Measurements from ENCODE around the gene MYB. TPM values are rescaled to one million over a fixed set of nuclear protein-coding genes. Genes with fewer than 3 reads are reported as not detected.

The MYB gene
- total RNA-seq, 1 experiment from 2014 or later, result 8.3 TPM

DNA sequence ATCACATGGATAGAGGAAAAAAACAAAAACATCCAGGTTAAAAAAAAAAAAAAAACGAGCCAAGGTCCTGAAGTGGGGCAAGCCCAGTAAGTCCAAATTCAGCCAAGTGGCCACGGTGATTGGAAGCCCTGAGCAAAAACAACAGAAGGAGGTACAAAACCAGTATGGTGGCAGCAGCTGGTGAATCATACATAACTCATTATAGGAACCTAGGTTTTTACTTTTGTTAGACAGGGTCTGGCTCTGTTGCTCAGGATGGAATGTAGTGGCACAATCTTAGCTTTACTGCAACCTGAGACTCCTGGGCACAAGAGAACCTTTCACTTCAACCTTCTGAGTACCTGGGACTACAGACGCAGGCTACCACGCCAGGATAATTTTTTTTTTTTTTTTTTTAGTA is 22.7 kb upstream of the MYB start:
- BruUV-seq (replicated peaks), result no TSS peak
- TF ChIP-seq EZH2 (IDR thresholded peaks at IDR 0.05; ENCODE audit: borderline replicate concordance, low read depth, low read length, poor library complexity, severe bottlenecking), result no peak
- TF ChIP-seq, protein P1, sequence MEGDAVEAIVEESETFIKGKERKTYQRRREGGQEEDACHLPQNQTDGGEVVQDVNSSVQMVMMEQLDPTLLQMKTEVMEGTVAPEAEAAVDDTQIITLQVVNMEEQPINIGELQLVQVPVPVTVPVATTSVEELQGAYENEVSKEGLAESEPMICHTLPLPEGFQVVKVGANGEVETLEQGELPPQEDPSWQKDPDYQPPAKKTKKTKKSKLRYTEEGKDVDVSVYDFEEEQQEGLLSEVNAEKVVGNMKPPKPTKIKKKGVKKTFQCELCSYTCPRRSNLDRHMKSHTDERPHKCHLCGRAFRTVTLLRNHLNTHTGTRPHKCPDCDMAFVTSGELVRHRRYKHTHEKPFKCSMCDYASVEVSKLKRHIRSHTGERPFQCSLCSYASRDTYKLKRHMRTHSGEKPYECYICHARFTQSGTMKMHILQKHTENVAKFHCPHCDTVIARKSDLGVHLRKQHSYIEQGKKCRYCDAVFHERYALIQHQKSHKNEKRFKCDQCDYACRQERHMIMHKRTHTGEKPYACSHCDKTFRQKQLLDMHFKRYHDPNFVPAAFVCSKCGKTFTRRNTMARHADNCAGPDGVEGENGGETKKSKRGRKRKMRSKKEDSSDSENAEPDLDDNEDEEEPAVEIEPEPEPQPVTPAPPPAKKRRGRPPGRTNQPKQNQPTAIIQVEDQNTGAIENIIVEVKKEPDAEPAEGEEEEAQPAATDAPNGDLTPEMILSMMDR (conservative IDR thresholded peaks at IDR 0.05; ENCODE audit: low read depth, low read length), result no peak
- no peaks in the 10 kb centered on the region for H3K9me3 ChIP-seq (ENCODE audit: low read depth, low read length, poor library complexity, severe bottlenecking)
- H3K4me1 ChIP-seq (ENCODE audit: insufficient read depth, low read length, poor library complexity, severe bottlenecking), result no peaks in the 10 kb centered on the region
- DNase-seq (ENCODE audit: low spot score), result no peak
- H3K27ac ChIP-seq (ENCODE audit: low read depth, low read length, poor library complexity, severe bottlenecking), result no peak overlapping the region
- CTCF ChIA-PET, result no interaction called here
- no peaks in the 10 kb centered on the region for H3K27me3 ChIP-seq (replicated peaks; ENCODE audit: insufficient read depth, low read depth, low read length, poor library complexity)
- H3K4me3 ChIP-seq (ENCODE audit: low read depth, low read length, poor library complexity, severe bottlenecking), result no peak overlapping the region
- POLR2A ChIA-PET (ENCODE audit: low non-redundant PET), result no interaction called here
- intact Hi-C loops (cut with micrococcal nuclease; ENCODE audit: unreplicated experiment), result no loop called here
- no peaks in the 10 kb centered on the region for H3K36me3 ChIP-seq (ENCODE audit: insufficient read depth, low read length, poor library complexity, severe bottlenecking)

DNA sequence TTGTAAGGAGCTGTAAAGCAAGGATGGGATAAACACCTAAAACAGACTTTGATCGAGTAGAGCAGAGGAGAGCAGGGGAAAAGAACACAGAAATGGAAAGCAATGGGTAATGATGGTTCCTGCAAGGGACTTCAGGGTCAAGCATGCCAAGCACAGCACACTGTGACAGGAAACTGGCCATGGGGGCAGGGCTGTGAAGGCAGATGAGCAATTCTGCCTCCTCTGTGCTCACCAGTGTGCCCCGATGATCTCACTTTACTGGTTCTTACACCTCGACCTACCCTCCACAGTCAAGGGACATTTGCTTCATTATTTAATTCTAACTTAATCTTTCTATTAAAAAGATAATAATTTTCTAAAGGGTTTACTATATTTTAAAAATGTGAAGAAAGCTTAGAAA is 21.6 kb upstream of the MYB start:
- ChIA-PET POLR2A (ENCODE audit: low non-redundant PET) (no interaction called here), CTCF (no interaction called here)
- DNase-seq (ENCODE audit: low spot score), result no peak
- BruUV-seq (replicated peaks), result no TSS peak
- H3K4me3 ChIP-seq (ENCODE audit: low read depth, low read length, poor library complexity, severe bottlenecking), result no peak overlapping the region
- H3K36me3 ChIP-seq (ENCODE audit: insufficient read depth, low read length, poor library complexity, severe bottlenecking), result no peaks in the 10 kb centered on the region
- no peaks in the 10 kb centered on the region for H3K4me1 ChIP-seq (ENCODE audit: insufficient read depth, low read length, poor library complexity, severe bottlenecking)
- no peaks in the 10 kb centered on the region for H3K9me3 ChIP-seq (ENCODE audit: low read depth, low read length, poor library complexity, severe bottlenecking)
- TF ChIP-seq EZH2 (IDR thresholded peaks at IDR 0.05; ENCODE audit: borderline replicate concordance, low read depth, low read length, poor library complexity, severe bottlenecking), result no peak
- TF ChIP-seq, protein P1 (conservative IDR thresholded peaks at IDR 0.05; ENCODE audit: low read depth, low read length), result no peak
- no peak overlapping the region for H3K27ac ChIP-seq (ENCODE audit: low read depth, low read length, poor library complexity, severe bottlenecking)
- no peaks in the 10 kb centered on the region for H3K27me3 ChIP-seq (replicated peaks; ENCODE audit: insufficient read depth, low read depth, low read length, poor library complexity)
- intact Hi-C loops (cut with micrococcal nuclease; ENCODE audit: unreplicated experiment), result no loop called here

DNA sequence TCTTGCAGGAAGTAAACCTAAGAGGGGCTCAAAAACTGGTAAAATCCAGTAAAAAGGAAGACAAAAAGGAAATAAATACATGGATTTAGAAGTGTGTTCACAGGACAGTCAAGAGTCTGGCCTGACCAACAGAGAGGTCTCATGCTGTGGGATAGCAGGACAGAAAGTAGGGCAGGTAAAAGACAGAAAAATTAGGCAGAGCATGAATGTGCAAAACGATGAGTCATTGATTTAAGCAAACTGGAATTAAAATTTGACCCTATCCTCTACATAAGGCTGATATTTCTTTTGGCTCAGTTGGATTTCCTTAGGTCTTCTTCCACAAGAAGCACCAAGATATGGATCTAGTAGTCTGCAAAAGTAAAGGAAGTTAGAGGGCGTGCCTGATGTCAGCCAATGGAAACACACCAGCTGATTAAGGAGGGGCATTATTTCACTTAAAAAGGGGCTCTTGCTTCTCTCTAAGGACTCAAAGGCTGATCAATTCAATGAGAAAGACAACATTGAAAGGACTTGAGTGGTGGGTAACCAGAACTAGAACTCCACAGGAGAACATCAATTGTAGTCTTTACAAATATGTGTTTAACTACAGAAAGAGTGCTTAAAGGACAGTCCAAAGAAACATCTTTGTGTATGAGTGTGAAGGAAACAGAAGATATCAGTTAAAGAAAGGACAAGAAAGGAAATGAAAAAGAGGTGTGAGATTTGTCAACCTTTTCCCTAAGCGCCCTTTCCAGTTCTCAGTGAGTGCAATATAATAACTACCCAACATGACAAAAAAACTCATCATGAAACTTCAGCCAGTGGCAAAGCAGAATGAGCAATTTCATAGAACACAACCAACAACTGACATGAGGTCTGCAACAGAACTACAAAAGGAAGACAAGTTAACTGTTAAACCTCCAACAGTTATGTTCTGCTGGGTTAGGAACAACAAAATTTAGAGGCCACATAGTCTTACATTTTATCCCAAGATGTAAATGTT is 19.4 kb upstream of the MYB start:
- TF ChIP-seq EZH2 (IDR thresholded peaks at IDR 0.05; ENCODE audit: borderline replicate concordance, low read depth, low read length, poor library complexity, severe bottlenecking), result no peak
- TF ChIP-seq, protein P1 (conservative IDR thresholded peaks at IDR 0.05; ENCODE audit: low read depth, low read length), result no peak
- H3K27me3 ChIP-seq (replicated peaks; ENCODE audit: insufficient read depth, low read depth, low read length, poor library complexity), result no peaks in the 10 kb centered on the region
- H3K27ac ChIP-seq (ENCODE audit: low read depth, low read length, poor library complexity, severe bottlenecking), result no peak overlapping the region
- POLR2A ChIA-PET (ENCODE audit: low non-redundant PET), result no interaction called here
- no peak overlapping the region for H3K4me3 ChIP-seq (ENCODE audit: low read depth, low read length, poor library complexity, severe bottlenecking)
- CTCF ChIA-PET, result no interaction called here
- H3K36me3 ChIP-seq (ENCODE audit: insufficient read depth, low read length, poor library complexity, severe bottlenecking), result no peaks in the 10 kb centered on the region
- intact Hi-C loops (cut with micrococcal nuclease; ENCODE audit: unreplicated experiment), result no loop called here
- BruUV-seq (replicated peaks), result no TSS peak
- H3K4me1 ChIP-seq (ENCODE audit: insufficient read depth, low read length, poor library complexity, severe bottlenecking), result no peaks in the 10 kb centered on the region
- DNase-seq (ENCODE audit: low spot score), result no peak
- H3K9me3 ChIP-seq (ENCODE audit: low read depth, low read length, poor library complexity, severe bottlenecking), result no peaks in the 10 kb centered on the region
